GM13977 (cell line): ENCODE data around the gene KLF6.

ENCODE experiments used
- DNase-seq: peaks from one replicate; pipeline ENCODE4 v3.0.0; 2012; ENCODE audit warnings: low spot score
- in situ Hi-C: fragments of 300-500 bp; cut with MboI; formaldehyde crosslinking; loops from one replicate; pipeline ENCODE4 v1.12.0; 2022; ENCODE audit warnings: low sequenced_read_pairs, low pct_unique_long_range_greater_than_20kb, mixed read lengths, inconsistent platforms; ENCODE audit not compliant: unreplicated experiment
- TF ChIP-seq, protein P1 (sequence below): IDR thresholded peaks from 2 replicates; pipeline ENCODE4 v1.5.1; 2012; ENCODE audit warnings: mild to moderate bottlenecking, control low read depth; ENCODE audit not compliant: insufficient read depth; ENCODE audit errors: extremely low read depth, missing control alignments

Gene KLF6

GRCh38 chr10:3763852-3764625 lies 21.0 kb downstream of the KLF6 start:
- no peak for DNase-seq
- TF ChIP-seq, protein P1, sequence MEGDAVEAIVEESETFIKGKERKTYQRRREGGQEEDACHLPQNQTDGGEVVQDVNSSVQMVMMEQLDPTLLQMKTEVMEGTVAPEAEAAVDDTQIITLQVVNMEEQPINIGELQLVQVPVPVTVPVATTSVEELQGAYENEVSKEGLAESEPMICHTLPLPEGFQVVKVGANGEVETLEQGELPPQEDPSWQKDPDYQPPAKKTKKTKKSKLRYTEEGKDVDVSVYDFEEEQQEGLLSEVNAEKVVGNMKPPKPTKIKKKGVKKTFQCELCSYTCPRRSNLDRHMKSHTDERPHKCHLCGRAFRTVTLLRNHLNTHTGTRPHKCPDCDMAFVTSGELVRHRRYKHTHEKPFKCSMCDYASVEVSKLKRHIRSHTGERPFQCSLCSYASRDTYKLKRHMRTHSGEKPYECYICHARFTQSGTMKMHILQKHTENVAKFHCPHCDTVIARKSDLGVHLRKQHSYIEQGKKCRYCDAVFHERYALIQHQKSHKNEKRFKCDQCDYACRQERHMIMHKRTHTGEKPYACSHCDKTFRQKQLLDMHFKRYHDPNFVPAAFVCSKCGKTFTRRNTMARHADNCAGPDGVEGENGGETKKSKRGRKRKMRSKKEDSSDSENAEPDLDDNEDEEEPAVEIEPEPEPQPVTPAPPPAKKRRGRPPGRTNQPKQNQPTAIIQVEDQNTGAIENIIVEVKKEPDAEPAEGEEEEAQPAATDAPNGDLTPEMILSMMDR: no peak
- in situ Hi-C loops: no loop called here

GRCh38 chr10:3763035-3763456 lies 22.0 kb downstream of the KLF6 start:
- no peak for DNase-seq

GRCh38 chr10:3762309-3762708 lies 22.7 kb downstream of the KLF6 start:
- DNase-seq: no peak
- TF ChIP-seq, protein P1: no peak
- in situ Hi-C loops: no loop called here

More at GRCh38 chr10:3763035-3763456, 22.0 kb downstream of the KLF6 start:
- in situ Hi-C loops: no loop called here
- TF ChIP-seq, protein P1: no peak

DNA sequence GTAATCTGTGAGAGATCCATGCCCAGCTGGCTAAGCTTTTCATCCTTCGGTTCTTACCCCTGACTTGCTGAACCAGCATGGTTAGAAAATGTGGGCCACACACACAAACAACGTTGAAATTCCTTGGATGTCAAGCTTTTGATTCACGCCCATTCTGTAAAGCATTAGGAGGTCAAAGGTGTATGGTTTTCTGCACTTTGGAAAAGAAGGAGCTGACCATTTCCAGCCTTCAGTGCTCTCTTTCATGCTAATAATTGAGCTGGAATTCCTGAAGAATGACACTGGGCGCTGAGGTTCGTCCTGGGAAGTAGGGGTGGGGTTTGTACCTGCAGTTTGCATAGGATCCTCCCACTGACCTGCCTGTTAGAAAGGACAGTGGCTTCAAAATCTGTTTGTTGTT lies 23.1 kb downstream of the KLF6 start:
- no peak for DNase-seq
- in situ Hi-C loops: no loop called here
- TF ChIP-seq, protein P1: no peak

DNA sequence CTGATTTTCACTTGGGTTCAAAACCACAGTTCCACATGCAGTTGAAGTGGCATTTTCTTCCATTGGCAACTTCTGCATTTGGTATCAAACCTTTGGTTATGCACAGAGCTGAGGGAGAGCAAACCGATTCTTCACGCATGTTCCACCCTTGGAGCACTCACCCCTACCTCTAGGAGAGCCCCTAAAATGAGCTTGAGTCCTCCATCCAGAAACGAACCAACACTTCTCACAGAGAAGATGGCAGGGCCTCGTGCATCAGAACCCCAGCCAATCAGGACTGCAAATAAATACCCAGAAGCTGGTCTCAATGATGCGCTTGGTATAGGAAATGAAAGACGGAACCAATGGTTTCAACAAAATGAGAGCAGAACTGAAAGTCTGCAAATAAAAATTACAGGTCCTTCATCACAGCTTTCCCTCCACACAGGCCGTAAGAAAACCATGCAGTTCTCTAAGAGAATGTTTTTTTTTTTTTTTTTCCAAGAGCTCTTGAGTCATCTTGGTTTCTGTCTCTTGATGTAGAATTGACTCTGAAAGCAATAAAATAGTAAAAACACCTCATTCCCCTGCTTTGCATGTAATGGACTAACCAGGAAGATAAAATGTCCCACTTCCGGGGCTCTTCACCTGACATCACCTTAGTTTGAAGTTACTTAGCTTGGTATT lies 23.9 kb downstream of the KLF6 start:
- TF ChIP-seq, protein P1: no peak
- in situ Hi-C loops: no loop called here
- DNase-seq: peak; percentile 53

DNA sequence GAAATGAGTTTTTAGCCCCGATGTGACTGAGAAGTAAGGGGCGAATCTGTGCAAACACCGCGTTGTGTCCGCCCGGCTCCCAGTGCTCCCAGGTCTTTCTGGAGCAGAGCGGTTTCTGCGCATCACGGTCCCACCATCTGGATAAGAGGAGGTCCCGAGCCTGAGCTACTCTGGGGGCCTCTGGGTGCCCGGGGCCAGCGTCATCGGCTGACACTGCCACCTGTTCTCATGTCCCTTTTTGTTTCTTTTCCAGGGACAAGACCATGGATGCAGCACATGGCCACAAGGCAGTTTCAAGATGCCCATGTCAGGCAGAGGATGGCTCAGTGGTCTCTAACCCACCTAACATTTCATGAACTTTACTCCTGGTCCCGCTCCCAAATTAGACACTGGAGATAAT lies 24.9 kb downstream of the KLF6 start:
- no peak for DNase-seq
- TF ChIP-seq, protein P1: no peak
- in situ Hi-C loops: no loop called here
